Measurements from ENCODE around the gene SPATA20. TPM values are rescaled to one million over a fixed set of nuclear protein-coding genes. Genes with fewer than 3 reads are reported as not detected.

Gene SPATA20
- total and polyA plus RNA-seq, 2 of the 8 experiments (the other 6 are each of a cell fraction or from before 2014, with no cell fraction given), result 16.2 to 17.5 TPM

GRCh38 chr17:50573866-50574611, 27.1 kb downstream of the SPATA20 start (continued):
- TF ChIP-seq NANOG (IDR thresholded peaks at IDR 0.05; ENCODE audit: insufficient read depth, low read depth, low read length, poor library complexity, severe bottlenecking) (no peak), HDAC6 (IDR thresholded peaks at IDR 0.05; ENCODE audit: low read depth, low read length) (no peak)
